Spleen (tissue), 7 donors: Measurements from ENCODE around the gene TRIM22.

Experiments
- CTCF ChIP-seq, 11 experiments: fragments of 200-600 bp in 7 of 11; fragments of 450-650 bp in 4 of 11; sonication (generic) in 4 of 11; IDR thresholded peaks in 8 of 11; conservative IDR thresholded peaks in 3 of 11; 1 replicate in 7 of 11; 2 replicates in 4 of 11; pipeline versions ENCODE4 v1.4.0 to v1.8.0; 2016 to 2021; ENCODE audit warnings: antibody characterized with exemption in 11 of 11, inconsistent platforms in 4 of 11, mild to moderate bottlenecking in 1 of 11
- POLR2A ChIP-seq, 3 donors: fragments of 450-650 bp; IDR thresholded peaks; one replicate each; pipeline ENCODE4 v1.5.1; 2017; ENCODE audit warnings: antibody characterized with exemption in 3 of 3, mild to moderate bottlenecking in 1 of 3
- donor health status: DM: no; HTN: no; CAD: no; lungs with moderate emphysema.
- donor health status: DM: no; HTN: no; CAD: no.
- donor health status: DM: no; HTN: no; CAD: no.

- TF ChIP-seq CTCF (IDR thresholded peaks at IDR 0.05 in 8 of 11, conservative IDR thresholded peaks at IDR 0.05 in 3 of 11): no peak
- no peak for TF ChIP-seq POLR2A (IDR thresholded peaks at IDR 0.05)
Measured at GRCh38 chr11:5690736-5691135, 1.1 kb downstream of the TRIM22 start.
